Astrocyte (in vitro differentiated cells and primary cell): ENCODE measurements around the gene DUSP1. TPM values are rescaled to one million over a fixed set of nuclear protein-coding genes. Genes with fewer than 3 reads are reported as not detected.
"Not testable (repeated sequence)": the region's sequence is repeated elsewhere in the genome, so short reads cannot be mapped to it uniquely, and the experiment has no call there.

Experiments
- DNase-seq: peaks from one replicate; pipeline ENCODE4 v3.0.0-alpha.2; 2010; ENCODE audit warnings: low read depth
- FAIRE-seq: peaks from 2 replicates; lab custom pipeline; 2011; peaks lifted over from hg19 to GRCh38; lab: Jason Lieb, UNC
- H2AFZ ChIP-seq: 2 replicates; pipeline ENCODE4 v1.6.0; 2012; ENCODE audit warnings: low read depth, low read length, inconsistent platforms
- H3K27ac ChIP-seq: 2 replicates; pipeline ENCODE4 v1.5.1; 2011; ENCODE audit warnings: low read depth, low read length, inconsistent platforms
- H3K27me3 ChIP-seq: 2 replicates; pipeline ENCODE4 v1.6.0; 2011; ENCODE audit warnings: low read length, inconsistent platforms; ENCODE audit not compliant: insufficient read depth
- H3K36me3 ChIP-seq: 2 replicates; pipeline ENCODE4 v1.5.1; 2011; ENCODE audit warnings: low read length, inconsistent platforms; ENCODE audit not compliant: insufficient read depth
- H3K4me1 ChIP-seq: 2 replicates; pipeline ENCODE4 v1.5.1; 2011; ENCODE audit warnings: low read length, inconsistent platforms; ENCODE audit not compliant: insufficient read depth
- H3K4me2 ChIP-seq: 2 replicates; pipeline ENCODE4 v1.6.0; 2012; ENCODE audit warnings: low read length, inconsistent platforms
- H3K4me3 ChIP-seq: 2 replicates; pipeline ENCODE4 v1.5.1; 2011; ENCODE audit warnings: low read depth, mild to moderate bottlenecking, low read length, inconsistent platforms; ENCODE audit not compliant: insufficient read depth
- H3K79me2 ChIP-seq: 2 replicates; pipeline ENCODE4 v1.6.0; 2012; ENCODE audit warnings: mild to moderate bottlenecking, low read length, inconsistent platforms; ENCODE audit not compliant: insufficient read depth
- H3K9ac ChIP-seq: 2 replicates; pipeline ENCODE4 v1.6.0; 2012; ENCODE audit warnings: mild to moderate bottlenecking, low read length, inconsistent platforms
- H3K9me3 ChIP-seq: 2 replicates; pipeline ENCODE4 v1.5.1; 2012; ENCODE audit warnings: low read depth, mild to moderate bottlenecking, low read length, inconsistent platforms; ENCODE audit not compliant: insufficient read depth
- H4K20me1 ChIP-seq: 2 replicates; pipeline ENCODE4 v1.6.0; 2012; ENCODE audit warnings: low read length, inconsistent platforms; ENCODE audit not compliant: insufficient read depth
- H3K27ac Mint-ChIP-seq: one replicate; pipeline ENCODE4 v1.8.0; 2021; ENCODE audit warnings: mild to moderate bottlenecking, mixed read lengths; ENCODE audit not compliant: unreplicated experiment
- H3K27me3 Mint-ChIP-seq: one replicate; pipeline ENCODE4 v1.8.0; 2021; ENCODE audit warnings: low read depth, mixed read lengths; ENCODE audit not compliant: unreplicated experiment
- H3K36me3 Mint-ChIP-seq: one replicate; pipeline ENCODE4 v1.8.0; 2021; ENCODE audit warnings: low read depth, mixed read lengths; ENCODE audit not compliant: unreplicated experiment
- H3K4me1 Mint-ChIP-seq: one replicate; pipeline ENCODE4 v1.8.0; 2021; ENCODE audit warnings: low read depth, mixed read lengths; ENCODE audit not compliant: unreplicated experiment
- H3K4me3 Mint-ChIP-seq: one replicate; pipeline ENCODE4 v1.8.0; 2021; ENCODE audit warnings: mild to moderate bottlenecking, moderate library complexity, mixed read lengths; ENCODE audit not compliant: unreplicated experiment
- H3K9me3 Mint-ChIP-seq: one replicate; pipeline ENCODE4 v1.8.0; 2021; ENCODE audit warnings: mild to moderate bottlenecking, mixed read lengths; ENCODE audit not compliant: unreplicated experiment
- EZH2 ChIP-seq: IDR thresholded peaks from 2 replicates; pipeline ENCODE4 v1.6.1; 2012; ENCODE audit warnings: mild to moderate bottlenecking, low read length, inconsistent platforms; ENCODE audit not compliant: insufficient read depth
- total RNA-seq: library from RNA; stranded (reverse); gene quantifications from 2 replicates; pipeline ENCODE4 v1.2.1, GENCODE V29; 2021
- TF ChIP-seq, protein P1 (sequence below): IDR thresholded peaks from 2 replicates; pipeline ENCODE4 v1.5.1; 2011; ENCODE audit warnings: low read depth, mild to moderate bottlenecking, inconsistent platforms, low read length, moderate library complexity; ENCODE audit not compliant: insufficient read depth

The DUSP1 gene
- total RNA-seq, 1 donor from 2014 or later: 90.1 TPM

DNA sequence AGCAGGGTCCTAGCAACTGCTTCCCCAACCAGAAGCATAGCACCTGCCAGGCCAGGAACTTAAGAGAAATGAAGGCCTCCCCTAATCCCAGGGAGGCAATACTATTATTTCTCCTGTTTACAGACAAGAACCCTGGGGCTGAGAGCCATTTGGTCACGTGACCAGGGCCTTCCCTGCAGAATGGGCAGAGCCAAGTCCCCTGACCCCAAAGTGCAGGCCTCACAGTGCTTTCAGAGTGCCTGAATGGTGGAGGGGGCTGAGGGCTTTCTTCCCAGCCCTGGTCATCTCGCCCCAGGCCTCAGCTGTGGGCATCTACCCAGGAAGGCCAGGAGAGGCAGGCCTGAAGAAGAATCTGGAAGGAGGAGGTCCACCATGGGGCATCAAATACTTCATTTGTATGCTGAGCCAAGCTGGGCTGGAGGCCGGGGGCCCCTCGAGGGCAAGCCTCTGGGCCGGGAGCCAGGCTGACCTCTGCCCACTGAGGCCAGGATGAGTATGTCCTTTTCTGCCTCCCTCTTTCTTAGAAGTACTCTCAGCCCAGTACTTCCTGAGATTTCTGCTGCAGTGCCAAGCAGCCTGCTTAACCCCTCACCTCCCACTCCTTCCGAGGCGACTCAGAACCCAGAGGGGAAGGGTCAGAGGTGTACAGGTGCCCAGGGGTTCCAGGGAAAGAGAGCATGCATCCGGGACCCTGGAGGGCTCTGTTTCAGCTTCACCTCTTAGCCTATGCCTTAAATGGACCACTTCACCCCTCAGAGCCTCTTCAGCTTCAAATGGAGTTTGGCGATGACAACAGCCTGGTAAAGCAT, 18.9 kb upstream of the DUSP1 start:
- no peak overlapping the region for H2AFZ ChIP-seq
- no peak overlapping the region for H3K27ac ChIP-seq
- H3K27me3 Mint-ChIP-seq: peaks cover 2% of the 10 kb centered on the region
- H3K27ac Mint-ChIP-seq: no peak overlapping the region
- peaks cover 4% of the 10 kb centered on the region for H3K4me1 Mint-ChIP-seq
- no peak for FAIRE-seq
- peak overlapping the region; percentile 31 for H3K9ac ChIP-seq
- no peak for DNase-seq
- H3K79me2 ChIP-seq: no peaks in the 10 kb centered on the region
- no peak overlapping the region for H3K4me3 ChIP-seq
- no peaks in the 10 kb centered on the region for H3K36me3 Mint-ChIP-seq
- no peak overlapping the region for H3K4me3 Mint-ChIP-seq
- no peaks in the 10 kb centered on the region for H4K20me1 ChIP-seq
- H3K4me2 ChIP-seq: no peak overlapping the region
- no peak for TF ChIP-seq EZH2
- TF ChIP-seq, protein P1, sequence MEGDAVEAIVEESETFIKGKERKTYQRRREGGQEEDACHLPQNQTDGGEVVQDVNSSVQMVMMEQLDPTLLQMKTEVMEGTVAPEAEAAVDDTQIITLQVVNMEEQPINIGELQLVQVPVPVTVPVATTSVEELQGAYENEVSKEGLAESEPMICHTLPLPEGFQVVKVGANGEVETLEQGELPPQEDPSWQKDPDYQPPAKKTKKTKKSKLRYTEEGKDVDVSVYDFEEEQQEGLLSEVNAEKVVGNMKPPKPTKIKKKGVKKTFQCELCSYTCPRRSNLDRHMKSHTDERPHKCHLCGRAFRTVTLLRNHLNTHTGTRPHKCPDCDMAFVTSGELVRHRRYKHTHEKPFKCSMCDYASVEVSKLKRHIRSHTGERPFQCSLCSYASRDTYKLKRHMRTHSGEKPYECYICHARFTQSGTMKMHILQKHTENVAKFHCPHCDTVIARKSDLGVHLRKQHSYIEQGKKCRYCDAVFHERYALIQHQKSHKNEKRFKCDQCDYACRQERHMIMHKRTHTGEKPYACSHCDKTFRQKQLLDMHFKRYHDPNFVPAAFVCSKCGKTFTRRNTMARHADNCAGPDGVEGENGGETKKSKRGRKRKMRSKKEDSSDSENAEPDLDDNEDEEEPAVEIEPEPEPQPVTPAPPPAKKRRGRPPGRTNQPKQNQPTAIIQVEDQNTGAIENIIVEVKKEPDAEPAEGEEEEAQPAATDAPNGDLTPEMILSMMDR: no peak
- H3K4me1 ChIP-seq: peaks cover 25% of the 10 kb centered on the region
- H3K27me3 ChIP-seq: no peaks in the 10 kb centered on the region
- H3K9me3 Mint-ChIP-seq: no peaks in the 10 kb centered on the region
- no peaks in the 10 kb centered on the region for H3K9me3 ChIP-seq
- no peaks in the 10 kb centered on the region for H3K36me3 ChIP-seq

DNA sequence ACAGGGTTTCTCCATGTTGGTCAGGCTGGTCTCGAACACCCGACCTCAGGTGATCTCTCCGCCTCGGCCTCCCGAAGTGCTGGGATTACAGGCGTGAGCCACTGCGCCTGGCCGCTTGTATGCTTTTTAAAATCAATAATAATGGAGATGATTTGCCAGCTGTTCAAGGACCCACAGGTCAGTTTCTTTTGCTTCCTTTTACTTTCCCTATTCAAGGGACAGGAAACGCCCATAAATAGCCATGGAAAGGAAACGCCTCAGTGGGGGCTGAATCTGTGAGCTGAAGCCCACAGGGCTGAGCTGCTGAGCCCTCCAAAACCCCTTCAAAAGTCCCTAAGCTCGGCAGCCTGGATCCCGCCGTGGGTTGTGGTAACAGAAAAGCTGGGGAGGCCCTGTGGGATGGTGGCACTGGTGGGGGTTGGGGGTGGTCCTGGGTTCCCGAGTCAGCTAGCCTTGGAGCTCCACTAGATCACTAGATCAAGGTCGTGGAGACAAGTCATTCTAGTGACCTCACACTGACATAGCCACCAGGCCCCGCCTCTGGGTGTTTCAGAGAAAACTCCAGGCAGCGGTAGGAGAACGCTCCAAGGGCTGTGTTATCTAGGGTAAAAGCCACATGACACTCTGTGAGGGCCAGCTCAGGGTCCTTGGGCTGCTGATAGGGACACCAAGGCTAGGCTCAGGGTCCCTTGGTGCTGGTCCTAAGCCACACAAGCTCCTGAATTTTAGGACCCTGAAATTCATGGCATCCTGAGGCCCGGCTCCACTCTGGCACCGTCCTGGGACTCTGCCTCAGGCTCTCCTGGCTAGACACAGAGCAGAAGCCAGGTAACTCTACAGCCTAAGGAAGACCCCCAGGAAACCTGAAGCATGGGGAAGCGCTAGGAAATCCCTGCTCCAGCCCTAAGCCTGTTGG, 18.0 kb upstream of the DUSP1 start:
- no peak overlapping the region for H3K27ac Mint-ChIP-seq
- FAIRE-seq: no peak

DNA sequence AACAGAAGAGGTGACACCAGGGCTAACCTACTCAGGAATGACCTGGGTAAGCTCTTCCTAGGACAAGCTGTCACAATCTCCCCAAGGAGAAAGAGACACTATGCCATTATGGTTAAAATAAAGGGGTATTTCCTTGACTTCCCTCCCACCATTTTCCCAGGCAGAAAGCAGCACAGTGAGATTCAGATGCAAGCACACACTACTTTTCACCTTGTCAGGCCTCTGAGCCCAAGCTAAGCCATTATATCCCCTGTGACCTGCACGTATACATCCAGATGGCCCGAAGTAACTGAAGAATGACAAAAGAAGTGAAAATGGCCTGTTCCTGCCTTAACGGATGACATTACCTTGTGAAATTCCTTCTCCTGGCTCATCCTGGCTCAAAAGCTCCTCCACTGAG, 16.5 kb upstream of the DUSP1 start:
- not testable (repeated sequence) for FAIRE-seq, H3K4me2 ChIP-seq, H3K4me3 ChIP-seq, H3K4me3 Mint-ChIP-seq, H3K79me2 ChIP-seq, H3K27me3 Mint-ChIP-seq, H3K27ac ChIP-seq, H3K36me3 Mint-ChIP-seq, H3K9ac ChIP-seq, H3K27ac Mint-ChIP-seq, H3K36me3 ChIP-seq, H3K9me3 Mint-ChIP-seq, H3K4me1 Mint-ChIP-seq, H4K20me1 ChIP-seq, H3K27me3 ChIP-seq, H2AFZ ChIP-seq, H3K9me3 ChIP-seq, DNase-seq
- peaks cover 11% of the 10 kb centered on the region for H3K4me1 ChIP-seq

More for the DNA sequence above, 18.0 kb upstream of the DUSP1 start:
- Histone ChIP-seq H3K79me2 (no peaks in the 10 kb centered on the region), H3K4me2 (no peak overlapping the region), H2AFZ (no peak overlapping the region), H3K9ac (no peak overlapping the region), H3K36me3 (no peaks in the 10 kb centered on the region), H3K27ac (no peak overlapping the region), H3K9me3 (no peaks in the 10 kb centered on the region), H4K20me1 (no peaks in the 10 kb centered on the region), H3K4me1 (peaks cover 18% of the 10 kb centered on the region), H3K27me3 (no peaks in the 10 kb centered on the region), H3K4me3 (no peak overlapping the region)
- Mint-ChIP-seq H3K9me3 (no peaks in the 10 kb centered on the region), H3K4me3 (no peak overlapping the region), H3K27me3 (peaks cover 2% of the 10 kb centered on the region), H3K4me1 (no peaks in the 10 kb centered on the region), H3K36me3 (peaks cover 3% of the 10 kb centered on the region)
- TF ChIP-seq EZH2: no peak
- TF ChIP-seq, protein P1: no peak
- DNase-seq: no peak
